GM18507 (cell line): ENCODE results near the gene KRT77.
"Not testable (repeated sequence)": the region's sequence is repeated elsewhere in the genome, so short reads cannot be mapped to it uniquely, and the experiment has no call there.

Experiments
- DNase-seq: peaks from one replicate; pipeline ENCODE4 v3.0.0; 2011; ENCODE audit warnings: low read depth; ENCODE audit not compliant: insufficient read length; ENCODE audit errors: extremely low spot score
- FAIRE-seq: peaks from 2 replicates; lab custom pipeline; 2011; peaks lifted over from hg19 to GRCh38; lab: Jason Lieb, UNC

The KRT77 gene

DNA sequence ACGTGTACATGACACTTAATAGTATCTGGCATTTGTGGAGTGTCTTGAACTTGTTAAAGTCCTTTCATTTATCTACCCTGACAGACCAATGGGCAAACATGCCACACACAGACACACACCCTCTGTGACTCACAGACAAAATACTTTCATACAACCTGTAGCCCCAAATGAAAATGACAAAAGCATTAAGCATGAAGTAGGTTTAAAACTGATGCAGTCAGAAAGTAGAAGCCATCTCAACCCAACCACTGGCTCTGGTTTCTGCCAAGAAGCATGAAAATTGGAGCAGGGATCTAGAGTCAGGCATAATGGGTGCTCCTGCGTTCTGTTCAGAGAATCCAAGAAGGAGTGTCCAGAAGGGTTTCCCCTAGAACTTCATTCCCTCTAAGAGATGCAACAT, 23.1 kb upstream of the KRT77 start:
- FAIRE-seq (no peak), DNase-seq (no peak)

DNA sequence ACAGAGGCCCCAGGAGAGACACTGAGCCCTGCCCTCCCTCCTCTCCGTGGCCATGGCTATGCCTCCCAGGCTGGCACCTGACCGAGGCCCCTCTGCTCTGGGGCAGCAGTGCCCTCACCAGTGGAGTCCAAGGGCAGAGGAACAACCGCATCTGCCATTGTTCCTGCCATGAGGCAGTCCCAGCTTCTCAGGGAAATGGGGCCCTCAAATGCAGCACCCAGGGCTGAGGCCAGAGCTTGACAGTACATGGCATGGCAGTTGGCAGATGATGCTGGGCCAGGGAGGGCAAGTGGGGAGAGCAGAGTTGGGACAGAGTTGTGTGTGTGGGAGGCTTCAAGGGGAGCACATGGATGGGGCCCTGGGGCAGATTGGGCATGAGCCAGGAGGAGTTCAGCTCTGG, 21.1 kb upstream of the KRT77 start:
- FAIRE-seq (no peak), DNase-seq (no peak)

DNA sequence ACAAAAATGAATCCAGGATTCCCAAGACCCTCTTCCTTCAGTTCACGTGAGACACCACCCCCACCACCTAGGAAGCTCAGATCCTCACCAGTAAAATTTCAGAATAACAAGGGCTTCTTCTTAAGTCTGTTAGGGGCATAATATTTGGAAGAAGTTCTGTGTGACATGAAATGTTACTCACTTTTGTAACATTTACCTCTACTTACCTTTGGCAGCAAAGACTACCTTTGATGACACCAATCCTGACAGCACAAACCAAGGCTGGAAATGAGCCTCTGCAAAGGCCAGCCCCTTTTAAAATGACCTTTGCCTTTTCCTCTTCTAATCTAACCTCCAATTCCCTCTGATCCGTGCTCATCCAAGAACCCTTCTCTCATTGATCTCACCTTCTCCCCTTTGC, 19.4 kb upstream of the KRT77 start:
- FAIRE-seq, result no peak

DNA sequence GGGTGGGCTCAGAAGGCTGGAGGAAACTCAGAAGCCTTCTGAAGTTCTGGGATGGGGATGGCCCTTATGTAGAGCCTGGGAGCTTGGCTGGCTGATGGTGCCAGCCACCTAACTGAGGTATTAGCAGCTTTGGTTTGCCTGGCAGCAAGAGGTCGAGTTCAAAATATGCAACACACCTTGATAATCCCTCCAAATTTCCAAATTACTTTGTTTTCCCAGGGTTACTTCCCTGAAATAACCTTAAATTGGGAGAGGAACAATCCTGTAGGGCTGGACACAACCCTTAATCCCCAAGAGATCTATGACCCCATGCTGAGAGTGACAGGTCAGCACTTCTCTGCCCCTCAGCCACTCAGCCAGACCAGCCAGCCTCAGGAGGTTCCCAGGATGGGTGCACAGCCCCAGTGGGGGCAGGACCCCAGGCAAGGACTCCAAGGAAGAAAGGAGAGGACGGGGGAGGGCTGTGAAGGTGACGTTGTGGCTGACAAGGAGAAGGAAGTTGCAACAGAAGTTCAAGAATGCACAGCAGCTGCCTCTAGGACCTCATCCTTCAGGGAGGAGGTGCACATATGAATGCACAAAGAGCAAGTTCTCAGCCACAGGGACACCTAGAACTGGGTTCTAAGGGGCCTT, 18.6 kb upstream of the KRT77 start:
- no peak for DNase-seq
- FAIRE-seq, result no peak

More for the DNA sequence above, 19.4 kb upstream of the KRT77 start:
- DNase-seq, result no peak

DNA sequence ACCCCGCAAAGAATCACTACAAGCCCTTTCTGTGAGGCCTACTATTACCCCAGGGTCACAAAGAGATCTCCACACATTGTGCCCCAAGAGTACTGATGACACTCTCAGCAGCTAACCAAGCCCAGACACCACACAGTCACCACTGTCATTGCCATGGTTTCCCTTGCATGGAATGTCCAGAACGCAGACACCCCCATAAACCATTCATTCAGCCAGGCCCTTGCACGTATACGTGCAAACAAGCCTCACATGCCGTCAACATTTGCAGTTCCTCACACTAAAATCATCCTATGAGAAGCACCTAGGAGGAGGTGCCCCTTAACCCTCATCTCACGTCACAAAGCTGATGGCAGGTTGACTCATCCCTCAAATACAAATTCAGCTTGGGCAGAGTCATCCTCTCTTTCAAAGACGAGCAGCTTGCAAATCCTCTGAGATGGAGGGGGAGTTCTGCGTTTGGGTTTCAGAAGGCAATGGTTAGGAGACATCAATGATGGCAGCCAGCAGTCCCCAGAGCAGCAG, 17.1 kb upstream of the KRT77 start:
- FAIRE-seq (no peak), DNase-seq (no peak)

DNA sequence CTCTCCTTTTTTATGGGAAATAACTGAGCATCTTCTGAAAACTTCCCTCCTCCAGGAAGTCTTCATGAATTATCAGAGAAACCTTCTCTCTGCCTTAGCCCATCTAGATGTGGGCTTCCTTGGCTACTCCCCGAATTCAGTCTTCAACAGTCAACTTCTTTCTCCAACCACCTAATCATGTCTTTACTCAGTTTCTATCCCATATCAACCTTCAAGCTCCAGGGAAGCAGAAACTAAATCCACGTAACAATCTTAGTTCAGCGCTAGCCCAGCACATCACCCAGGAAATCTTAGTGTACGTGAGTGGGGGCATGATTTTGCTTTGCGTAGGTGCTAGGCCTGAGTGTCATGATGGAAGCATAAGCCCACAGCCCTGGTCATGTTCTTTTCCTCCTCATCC, 12.7 kb upstream of the KRT77 start:
- DNase-seq, result no peak
- no peak for FAIRE-seq

DNA sequence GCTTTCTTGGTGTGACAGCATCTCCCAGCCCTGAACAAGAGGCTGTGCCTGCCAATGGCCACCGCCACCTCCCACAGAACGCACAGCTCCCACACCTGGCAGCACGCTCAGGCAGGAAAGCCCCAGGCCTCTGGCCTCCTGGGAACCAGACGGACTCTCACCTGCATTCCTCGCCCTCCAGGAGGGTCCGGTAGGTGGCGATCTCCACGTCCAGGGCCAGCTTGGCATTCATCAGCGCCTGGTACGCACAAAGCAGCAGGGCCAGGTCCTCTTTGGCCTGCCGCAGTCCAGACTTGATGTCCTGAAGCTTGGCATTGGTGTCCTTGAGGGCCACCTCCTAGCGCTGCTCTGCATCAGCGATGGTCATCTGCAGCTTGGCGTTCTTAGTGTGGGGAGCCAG, 12.1 kb upstream of the KRT77 start:
- DNase-seq, result no peak
- no peak for FAIRE-seq

DNA sequence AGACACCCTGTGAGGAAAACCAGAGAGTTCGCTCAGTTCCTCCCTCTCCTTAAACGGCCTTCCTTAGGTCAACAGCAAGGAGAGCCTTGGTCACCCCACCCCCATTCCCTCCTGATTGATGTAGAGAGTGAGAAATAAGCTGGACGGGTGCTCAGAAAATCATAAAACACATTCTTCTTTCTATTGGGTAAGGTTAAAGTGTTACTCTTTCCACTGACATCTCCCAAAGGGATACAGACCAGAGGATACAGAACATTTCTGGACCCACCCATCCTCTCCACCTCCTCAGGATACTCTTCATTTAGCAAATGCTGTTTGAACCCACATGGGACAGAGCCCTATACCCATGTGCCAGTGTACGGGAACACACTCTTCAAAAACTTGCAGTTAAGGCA, 11.6 kb upstream of the KRT77 start:
- FAIRE-seq, result no peak

DNA sequence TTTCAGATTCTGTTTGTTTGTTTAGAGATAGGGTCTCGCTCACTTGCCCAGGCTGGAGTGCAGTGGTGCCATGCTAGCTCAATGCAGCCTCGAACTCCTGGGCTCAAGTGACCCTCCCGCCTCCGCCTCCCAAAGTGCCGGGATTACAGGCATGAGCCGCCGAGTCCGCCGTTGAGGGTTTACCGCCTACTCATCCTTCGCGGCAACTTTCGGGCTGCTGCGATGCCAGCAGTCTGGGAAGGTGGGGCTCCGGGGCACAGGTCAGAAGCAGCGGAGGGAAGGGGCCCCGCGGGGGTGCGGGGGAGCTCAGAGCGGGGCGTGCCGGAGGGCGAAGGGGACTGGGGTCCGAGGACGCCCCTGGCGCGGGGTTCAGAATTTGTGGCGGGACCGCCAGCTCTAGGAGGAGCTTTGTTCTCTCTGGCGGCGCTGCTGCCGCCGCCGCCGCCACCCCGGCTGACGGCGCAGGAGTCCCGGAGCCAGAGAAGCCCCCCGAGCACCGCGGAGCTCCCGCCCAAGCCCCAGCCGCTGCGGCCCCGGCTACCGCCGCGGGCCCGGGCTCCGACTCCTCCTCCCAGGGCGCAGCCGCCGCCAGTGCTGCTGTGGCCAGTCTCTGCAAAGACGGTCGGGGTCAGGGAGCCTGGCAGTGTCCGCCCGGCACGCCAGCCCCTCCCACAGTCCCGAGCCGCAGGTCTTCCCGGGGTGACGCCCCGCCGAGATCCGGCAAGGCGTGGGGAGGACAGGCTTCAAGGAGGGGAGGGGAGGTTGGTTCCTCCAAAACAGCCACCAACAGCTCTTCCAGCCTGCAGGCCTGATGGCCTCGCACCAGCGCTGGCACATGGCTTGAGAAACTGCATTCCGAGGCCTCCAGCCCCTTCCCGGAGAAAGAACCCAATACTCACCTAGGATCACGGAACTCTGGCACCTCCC, 10.9 kb upstream of the KRT77 start:
- no peak for DNase-seq
- FAIRE-seq, result no peak

More for the DNA sequence above, 11.6 kb upstream of the KRT77 start:
- no peak for DNase-seq

DNA sequence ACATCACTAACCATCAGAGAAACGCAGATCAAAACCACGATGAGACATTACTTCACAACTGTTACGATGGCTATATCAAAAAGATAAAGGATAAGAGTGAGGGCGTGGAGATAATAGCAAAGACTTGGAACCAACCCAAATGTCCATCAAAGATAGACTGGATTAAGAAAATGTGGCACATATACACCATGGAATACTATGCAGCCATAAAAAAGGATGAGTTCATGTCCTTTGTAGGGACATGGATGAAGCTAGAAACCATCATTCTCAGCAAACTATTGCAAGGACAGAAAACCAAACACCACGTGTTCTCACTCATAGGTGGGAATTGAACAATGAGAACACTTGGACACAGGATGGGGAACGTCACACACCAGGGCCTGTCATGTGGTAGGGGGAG, 8.8 kb upstream of the KRT77 start:
- not testable (repeated sequence) for FAIRE-seq, DNase-seq

DNA sequence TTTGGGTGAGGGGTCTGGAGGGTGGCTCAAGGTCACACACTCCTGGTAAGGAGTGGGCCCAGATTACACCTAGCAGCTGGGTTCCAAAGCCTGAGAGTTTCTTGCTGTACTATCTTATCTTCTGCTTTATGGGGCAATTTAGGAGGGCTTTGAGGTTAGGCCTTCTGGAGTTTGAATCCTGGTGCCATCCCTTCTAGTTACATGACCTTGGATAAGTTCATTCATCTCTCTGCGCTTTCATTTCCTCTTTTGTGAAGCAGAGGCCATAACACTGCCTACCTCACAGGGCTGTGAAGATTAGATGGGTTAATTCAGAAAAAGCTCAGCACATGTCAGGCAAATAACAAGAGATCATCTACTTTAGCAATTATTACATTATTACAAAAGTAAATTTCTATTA, 7.4 kb upstream of the KRT77 start:
- FAIRE-seq (no peak), DNase-seq (no peak)

DNA sequence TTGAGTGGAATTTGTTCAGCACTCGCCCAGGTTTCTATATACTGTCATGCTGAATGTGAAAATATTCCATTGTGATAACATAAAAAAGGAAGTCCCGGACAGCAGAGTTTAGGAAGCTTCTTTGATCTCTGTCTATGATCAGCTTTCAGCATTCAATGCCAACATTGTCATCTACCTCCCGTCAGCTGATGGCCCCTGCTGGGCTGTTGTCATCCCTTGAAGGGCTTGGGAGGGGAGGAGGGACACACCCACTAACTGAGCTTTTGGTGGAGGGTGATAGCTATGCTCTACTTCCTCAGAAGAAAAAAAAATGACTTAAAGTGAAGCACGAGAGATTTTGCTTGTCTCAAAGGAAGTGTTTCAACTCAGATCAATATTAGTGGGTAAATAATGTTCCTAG, 4.7 kb upstream of the KRT77 start:
- DNase-seq, result no peak
- no peak for FAIRE-seq

DNA sequence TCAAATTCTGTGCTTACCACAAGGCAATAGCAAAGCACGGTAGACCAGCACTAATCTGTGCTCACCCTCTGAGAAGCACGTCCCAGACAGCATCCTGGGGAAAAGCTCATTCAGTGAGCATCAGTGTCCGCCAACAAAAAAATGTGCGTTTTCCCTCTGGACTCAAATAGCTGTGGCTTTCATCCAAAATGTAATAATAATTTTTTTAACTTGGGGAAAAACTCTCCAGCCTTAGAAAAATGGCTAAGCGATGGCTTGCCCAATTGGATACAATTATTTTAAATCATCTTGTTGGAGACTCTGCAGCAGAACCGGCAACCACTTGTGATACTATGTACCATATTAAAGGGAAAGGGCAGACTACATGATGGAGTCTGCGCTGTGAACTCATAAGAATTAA, 1.1 kb upstream of the KRT77 start:
- FAIRE-seq, result no peak
- DNase-seq, result no peak

DNA sequence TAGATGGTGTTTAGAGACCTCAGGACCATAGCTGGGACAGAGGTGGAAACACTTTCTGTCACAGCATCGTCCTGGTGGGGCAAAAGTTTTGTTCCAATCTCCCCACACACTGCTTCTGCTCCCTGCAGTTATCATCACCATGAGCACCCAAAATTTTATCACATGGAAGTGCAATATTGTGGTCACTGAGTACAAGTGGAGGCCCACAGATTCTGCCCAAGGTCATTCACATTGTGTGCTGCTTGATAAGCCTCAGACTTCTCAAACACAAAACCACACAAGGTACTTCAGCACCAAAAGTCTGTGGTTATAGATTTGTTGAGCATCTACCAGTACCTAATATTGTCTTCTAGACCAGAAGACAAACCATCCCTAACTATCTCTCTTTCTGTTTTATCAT, 554 bp upstream of the KRT77 start:
- no peak for DNase-seq
- FAIRE-seq, result no peak

DNA sequence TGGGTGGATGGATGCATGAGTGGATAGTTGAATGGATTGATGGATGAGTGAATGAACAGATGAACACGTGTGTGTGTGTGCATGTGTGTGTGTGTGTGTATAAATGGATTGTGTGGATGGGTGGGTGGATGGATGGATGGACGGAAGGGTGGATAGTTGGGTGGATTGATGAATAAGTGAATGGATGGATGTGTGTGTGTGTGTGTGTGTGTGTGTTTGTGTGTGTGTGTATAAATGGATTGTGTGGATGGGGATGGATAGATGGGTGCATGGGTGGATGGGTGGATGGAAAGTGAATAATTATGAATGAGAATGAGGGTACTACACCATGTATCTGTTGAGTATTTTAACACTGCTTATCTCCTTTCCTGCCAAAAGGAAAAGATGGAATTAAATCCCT, 986 bp downstream of the KRT77 start:
- DNase-seq (no peak), FAIRE-seq (no peak)

DNA sequence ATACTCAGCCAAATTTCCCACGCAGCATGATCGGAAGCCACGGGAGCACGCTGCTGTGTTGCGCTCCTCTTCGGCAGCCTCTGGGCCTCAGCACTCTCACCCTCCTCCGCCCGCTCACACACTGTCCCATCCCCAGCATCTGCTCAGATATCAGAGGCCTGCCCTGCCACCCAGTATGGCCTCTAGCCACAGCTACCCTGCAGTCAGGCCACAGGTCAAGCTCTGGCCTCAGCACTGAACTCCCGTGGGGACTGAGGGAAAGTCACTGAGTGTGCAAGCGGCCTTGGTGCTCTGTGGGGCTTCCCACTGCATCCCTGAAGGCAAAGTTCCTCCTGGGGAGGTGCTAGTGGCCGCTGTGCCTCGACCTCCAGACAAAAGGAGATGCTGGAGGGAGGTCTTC, 2.0 kb downstream of the KRT77 start:
- DNase-seq (no peak), FAIRE-seq (no peak)

DNA sequence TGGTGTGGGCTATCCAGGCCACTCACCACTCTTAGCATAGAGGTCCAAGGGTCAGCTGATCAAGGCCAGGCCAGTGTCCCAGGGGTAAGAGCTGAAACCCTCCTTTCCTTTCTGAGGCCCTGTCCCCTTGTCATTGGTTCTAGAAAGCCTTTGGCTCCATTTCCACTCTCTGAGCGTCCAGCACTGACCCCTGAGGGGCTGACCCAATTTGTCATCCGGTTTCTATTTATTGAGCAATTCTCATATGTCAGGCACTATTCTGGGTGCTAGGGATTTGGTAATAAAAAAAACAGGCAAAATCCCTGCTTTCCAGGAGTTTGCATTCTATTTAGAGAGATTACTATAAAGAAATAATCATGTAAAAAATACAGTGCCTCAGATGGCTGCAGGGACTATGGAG, 3.4 kb downstream of the KRT77 start:
- DNase-seq (no peak), FAIRE-seq (no peak)

DNA sequence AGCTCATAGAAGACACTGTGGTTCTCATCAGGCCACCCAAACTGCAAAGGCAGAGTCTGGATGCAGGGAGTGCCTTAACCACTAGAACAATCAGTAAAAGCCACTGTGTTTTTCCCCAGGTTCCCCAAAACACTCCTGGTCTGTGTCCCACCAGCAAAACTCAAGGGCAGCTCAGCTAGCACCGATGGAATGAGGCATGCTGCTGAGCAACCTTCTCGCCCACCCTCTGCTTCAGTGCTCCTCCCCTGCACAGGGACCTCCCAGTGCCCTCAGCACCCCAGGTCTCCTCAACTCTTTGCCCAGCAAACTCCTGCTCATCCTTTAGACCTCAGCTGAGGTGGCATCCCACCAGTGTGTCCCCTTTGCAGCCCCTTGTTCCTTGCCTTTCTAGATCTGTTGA, 4.0 kb downstream of the KRT77 start:
- DNase-seq, result no peak
- no peak for FAIRE-seq

DNA sequence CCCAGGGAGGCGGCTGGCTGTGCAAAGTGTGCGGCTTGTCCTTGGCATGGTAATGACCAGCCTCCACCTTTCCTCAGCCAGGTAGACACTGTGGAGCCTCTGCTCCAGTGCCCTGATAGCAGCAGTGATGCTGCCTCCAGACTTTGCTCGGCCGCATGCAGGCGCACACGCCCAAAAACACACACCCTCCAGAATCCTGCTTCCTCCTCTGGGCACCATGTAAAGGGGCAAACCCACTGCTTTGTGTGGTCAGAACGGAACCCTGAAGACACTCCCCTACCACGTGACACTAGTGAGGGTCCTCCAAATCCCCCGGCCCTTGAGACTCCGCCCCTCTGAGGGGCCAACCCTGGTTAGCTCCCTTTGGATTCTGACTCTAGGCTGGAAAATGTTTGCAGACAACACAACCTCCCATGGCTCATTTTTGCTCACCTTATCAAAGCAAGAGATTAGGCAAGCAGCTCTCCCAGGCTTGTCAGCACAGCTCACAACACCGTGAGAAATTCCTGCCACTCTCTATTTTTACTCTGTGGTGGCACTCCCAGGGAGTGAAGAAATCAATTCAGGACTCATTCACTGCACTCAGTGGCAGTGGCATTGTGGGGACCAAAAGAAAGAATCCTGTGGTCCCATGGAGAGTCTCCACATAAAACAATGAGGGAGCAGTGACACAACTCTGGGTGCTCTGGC, 4.5 kb downstream of the KRT77 start:
- DNase-seq (no peak), FAIRE-seq (no peak)

DNA sequence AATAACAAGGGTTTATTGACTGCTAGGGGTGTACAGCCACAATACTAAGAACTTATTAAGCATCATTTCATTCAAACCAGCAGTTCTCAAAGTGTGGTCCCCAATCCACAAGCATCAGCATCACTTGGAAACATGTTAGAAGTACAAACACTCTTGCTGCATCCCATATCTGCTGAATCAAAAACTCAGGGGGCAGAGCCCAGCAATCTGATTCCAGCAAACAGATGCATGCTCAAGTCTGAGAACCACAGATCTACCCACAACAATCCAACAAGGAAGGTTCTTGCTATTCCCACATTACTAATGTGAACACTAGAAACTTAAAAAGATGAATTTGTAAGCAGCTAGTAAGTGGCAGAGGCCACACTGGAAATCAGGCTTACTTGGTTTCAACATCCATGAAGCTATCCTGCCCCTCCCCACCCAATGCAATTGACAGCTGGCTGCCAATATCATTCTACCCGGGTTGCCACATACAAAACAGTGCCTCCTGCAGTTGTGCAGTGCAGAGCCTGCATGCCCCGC, 6.2 kb downstream of the KRT77 start:
- FAIRE-seq, result no peak

More for the DNA sequence above, 6.2 kb downstream of the KRT77 start:
- no peak for DNase-seq
